ENCODE measurements around the gene PRPF18. TPM values are rescaled to one million over a fixed set of nuclear protein-coding genes. Genes with fewer than 3 reads are reported as not detected.

Gene PRPF18
- polyA plus RNA-seq, 10 donors = 22.7 to 27.4 (median 24.6) TPM

- DNase-seq = no peak
These were observed 11.1 kb downstream of the PRPF18 start for GRCh38 chr10:13597909-13598308.

GRCh38 chr10:13604357-13605040, 17.7 kb downstream of the PRPF18 start:
- DNase-seq = no peak

GRCh38 chr10:13608246-13608853, 21.6 kb downstream of the PRPF18 start:
- DNase-seq = peak; percentile 46 to 72 (median 59)

GRCh38 chr10:13612654-13613373, 26.0 kb downstream of the PRPF18 start:
- no peak for DNase-seq

- DNase-seq = peak; percentile 49 to 80 (median 59)
These were observed 26.8 kb downstream of the PRPF18 start for GRCh38 chr10:13613519-13613918.

- no peak for DNase-seq
These were observed 28.0 kb downstream of the PRPF18 start for GRCh38 chr10:13614530-13615332.

GRCh38 chr10:13615650-13616300, 29.0 kb downstream of the PRPF18 start:
- no peak for DNase-seq

GRCh38 chr10:13617116-13617515, 30.4 kb downstream of the PRPF18 start:
- DNase-seq = no peak

- DNase-seq = no peak
These were observed 35.2 kb downstream of the PRPF18 start for GRCh38 chr10:13621931-13622330.

- no peak for DNase-seq
These were observed 37.9 kb downstream of the PRPF18 start for GRCh38 chr10:13624630-13625029.

GRCh38 chr10:13627459-13628310, 40.9 kb downstream of the PRPF18 start:
- DNase-seq = no peak

GRCh38 chr10:13628661-13629060, 41.9 kb downstream of the PRPF18 start:
- no peak for DNase-seq

GRCh38 chr10:13629116-13629515, 42.4 kb downstream of the PRPF18 start:
- no peak for DNase-seq

GRCh38 chr10:13630231-13630630, 43.5 kb downstream of the PRPF18 start:
- DNase-seq = no peak

- no peak for DNase-seq
These were observed 44.8 kb downstream of the PRPF18 start for GRCh38 chr10:13631594-13631993.

GRCh38 chr10:13632440-13632839, 45.7 kb downstream of the PRPF18 start:
- DNase-seq = peak in 1 of 3 donors; percentile 52

GRCh38 chr10:13632884-13633440, 46.2 kb downstream of the PRPF18 start:
- DNase-seq = peak; percentile 53 to 87 (median 58)

- DNase-seq = peak; percentile 90 to 96 (median 94)
These were observed 46.9 kb downstream of the PRPF18 start for GRCh38 chr10:13633689-13634088.

GRCh38 chr10:13634207-13634606, 47.4 kb downstream of the PRPF18 start:
- DNase-seq = peak; percentile 51 to 83 (median 58)

- no peak for DNase-seq
These were observed 50.0 kb downstream of the PRPF18 start for GRCh38 chr10:13636776-13637175.
